AG09309 (cell line): Measurements from ENCODE around the gene NAT16.

Source experiments
- DNase-seq: peaks from one replicate; pipeline ENCODE4 v3.0.0-alpha.2; 2010; ENCODE audit warnings: low read depth
- H3K4me3 ChIP-seq: 2 replicates; pipeline ENCODE4 v1.5.1; 2011; ENCODE audit warnings: mild to moderate bottlenecking, low read depth, low read length, moderate library complexity; ENCODE audit not compliant: control insufficient read depth
- TF ChIP-seq, protein P1 (sequence below): IDR thresholded peaks from 2 replicates; pipeline ENCODE4 v1.5.1; 2011; ENCODE audit warnings: mild to moderate bottlenecking, low read depth, low read length, inconsistent platforms; ENCODE audit not compliant: insufficient read depth, control insufficient read depth; ENCODE audit errors: missing control alignments

The NAT16 gene

DNA sequence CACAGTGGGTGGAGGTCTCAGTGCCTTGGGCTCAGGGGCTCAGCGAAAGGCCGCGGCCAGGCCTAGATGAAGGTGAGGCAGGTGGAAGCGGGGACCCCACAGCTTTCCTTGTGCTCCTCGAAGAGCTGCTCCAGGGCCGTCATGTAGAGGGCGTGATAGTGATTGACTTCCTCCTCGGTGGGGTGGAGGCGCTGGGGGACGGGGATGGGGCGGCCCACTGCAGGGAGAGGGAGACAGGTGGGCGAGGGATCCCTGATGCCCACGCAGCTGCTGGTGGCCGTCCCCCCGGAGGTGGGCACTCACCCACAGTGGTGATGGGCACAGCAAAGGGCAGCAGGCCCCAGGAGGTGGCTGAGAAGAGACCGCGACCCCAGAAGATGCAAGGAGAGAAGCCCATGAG, 15.8 kb upstream of the NAT16 start:
- TF ChIP-seq, protein P1, sequence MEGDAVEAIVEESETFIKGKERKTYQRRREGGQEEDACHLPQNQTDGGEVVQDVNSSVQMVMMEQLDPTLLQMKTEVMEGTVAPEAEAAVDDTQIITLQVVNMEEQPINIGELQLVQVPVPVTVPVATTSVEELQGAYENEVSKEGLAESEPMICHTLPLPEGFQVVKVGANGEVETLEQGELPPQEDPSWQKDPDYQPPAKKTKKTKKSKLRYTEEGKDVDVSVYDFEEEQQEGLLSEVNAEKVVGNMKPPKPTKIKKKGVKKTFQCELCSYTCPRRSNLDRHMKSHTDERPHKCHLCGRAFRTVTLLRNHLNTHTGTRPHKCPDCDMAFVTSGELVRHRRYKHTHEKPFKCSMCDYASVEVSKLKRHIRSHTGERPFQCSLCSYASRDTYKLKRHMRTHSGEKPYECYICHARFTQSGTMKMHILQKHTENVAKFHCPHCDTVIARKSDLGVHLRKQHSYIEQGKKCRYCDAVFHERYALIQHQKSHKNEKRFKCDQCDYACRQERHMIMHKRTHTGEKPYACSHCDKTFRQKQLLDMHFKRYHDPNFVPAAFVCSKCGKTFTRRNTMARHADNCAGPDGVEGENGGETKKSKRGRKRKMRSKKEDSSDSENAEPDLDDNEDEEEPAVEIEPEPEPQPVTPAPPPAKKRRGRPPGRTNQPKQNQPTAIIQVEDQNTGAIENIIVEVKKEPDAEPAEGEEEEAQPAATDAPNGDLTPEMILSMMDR = no peak

DNA sequence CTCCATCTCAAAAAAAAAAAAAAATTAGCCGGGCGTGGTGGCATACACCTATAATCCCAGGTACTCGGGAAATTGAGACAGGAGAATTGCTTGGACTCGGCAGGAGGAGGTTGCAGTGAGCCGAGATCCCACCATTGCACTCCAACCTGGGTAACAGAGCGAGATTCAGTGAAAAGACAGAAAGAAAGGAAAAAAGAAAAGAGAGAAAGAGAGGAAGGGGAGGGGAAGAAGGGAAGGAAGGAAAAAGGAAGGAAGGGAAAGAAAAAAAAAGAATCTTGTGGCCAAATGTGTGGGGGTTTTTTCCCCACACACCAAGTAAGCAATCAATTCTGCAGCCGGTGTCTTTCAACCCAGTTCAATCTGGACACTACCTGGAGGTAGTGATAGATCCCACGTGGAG, 9.0 kb upstream of the NAT16 start:
- H3K4me3 ChIP-seq = no peak overlapping the region
- TF ChIP-seq, protein P1 = no peak
- DNase-seq = no peak

More for the DNA sequence above, 15.8 kb upstream of the NAT16 start:
- H3K4me3 ChIP-seq = no peak overlapping the region
- DNase-seq = no peak

DNA sequence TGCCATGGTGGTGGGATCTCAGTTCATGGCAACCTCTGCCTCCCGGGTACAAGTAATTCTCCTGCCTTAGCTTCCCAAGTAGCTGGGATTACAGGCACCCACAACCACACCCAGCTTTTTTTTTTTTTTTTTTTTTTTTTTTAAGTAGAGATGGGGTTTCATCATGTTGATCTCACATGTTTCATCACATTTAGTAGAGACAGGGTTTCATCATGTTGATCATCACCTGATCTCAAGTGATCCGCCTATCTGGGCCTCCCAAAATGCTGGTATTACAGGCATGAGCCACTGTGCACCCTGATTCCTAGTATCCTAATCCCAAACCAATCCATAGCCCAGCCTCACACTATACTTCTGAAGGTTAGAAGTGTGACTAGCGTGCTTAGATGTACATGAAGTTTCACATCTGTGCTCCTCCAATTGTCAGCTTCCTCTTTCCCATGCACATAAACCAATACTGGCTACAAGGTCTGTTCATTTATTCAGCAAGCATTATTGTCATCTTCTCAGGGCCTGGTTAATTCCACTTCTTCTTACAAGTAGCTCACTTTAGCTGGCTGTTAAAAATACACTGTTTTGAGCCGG, 6.8 kb upstream of the NAT16 start:
- no peak overlapping the region for H3K4me3 ChIP-seq
- TF ChIP-seq, protein P1 = no peak
- no peak for DNase-seq

DNA sequence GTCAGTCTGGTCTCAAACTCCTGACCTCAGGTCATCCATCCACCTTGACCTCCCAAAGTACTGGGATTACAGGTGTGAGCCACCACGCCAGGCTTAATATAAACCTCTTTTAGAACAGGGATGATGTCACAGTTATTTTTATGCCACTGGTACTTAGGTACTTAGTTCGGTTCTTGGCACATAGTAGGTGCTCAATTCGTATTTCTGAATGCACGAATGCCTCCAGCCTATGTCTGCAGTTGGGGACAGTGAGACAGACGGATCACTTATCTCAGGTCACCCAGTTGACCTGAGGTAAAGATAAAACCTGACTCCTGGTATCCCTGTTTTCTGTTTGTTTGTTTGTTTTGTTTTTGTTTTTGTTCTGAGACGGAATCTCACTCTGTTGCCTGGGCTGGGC, 6.1 kb upstream of the NAT16 start:
- no peak for DNase-seq
- TF ChIP-seq, protein P1 = no peak
- H3K4me3 ChIP-seq = no peak overlapping the region

DNA sequence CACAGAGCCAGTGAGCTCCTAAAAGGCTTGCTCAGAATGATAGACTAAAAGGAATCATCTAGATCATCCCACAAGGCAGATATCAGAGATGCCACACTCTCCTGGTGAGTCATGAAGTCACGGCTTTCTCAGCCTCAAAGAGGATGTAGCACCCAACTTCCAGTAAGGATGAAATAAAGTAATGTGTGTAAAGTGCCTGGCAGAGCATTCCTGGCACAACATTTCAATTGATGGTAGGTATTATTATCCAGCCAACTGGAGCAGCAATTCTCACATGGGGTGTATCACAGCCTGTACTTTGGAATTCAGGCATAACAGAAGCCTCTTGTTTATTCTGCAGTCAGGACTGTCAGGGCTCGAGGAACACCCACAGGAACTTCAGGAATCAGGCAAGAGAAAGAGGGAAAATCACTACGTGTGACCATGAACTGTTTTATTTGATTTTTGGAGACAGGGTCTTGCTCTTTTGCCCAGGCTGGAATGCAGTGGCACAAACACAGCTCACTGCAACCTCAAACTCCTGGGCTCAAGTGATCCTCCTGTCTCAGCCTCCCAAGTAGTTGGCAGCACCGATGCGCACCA, 5.3 kb upstream of the NAT16 start:
- H3K4me3 ChIP-seq = no peak overlapping the region
- DNase-seq = no peak
- TF ChIP-seq, protein P1 = no peak

DNA sequence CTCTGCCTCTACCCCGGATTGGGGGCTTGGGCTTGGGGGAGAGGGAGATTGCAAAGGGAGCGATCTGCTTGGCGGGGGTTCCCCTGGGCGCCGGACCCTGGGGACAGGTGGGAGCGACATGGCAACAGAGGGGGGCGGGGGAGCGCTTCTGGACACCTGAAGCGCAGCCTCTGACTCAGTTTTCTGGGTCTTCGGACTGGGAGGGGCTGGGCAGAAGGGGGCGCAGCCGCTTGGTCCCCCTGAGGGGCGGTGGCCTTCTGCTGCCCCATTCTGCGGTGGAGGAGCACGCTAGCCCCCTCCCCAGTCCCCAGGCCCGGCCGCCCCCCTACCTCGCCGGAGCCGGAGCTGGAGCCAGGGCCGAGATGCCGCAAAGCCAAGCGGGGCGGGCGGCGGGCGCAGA, 380 bp downstream of the NAT16 start:
- TF ChIP-seq, protein P1 = no peak
- DNase-seq = no peak
- H3K4me3 ChIP-seq = no peak overlapping the region
